ENCODE results near the gene PARN.
"Not testable (repeated sequence)": the region's sequence is repeated elsewhere in the genome, so short reads cannot be mapped to it uniquely, and the experiment has no call there.

Gene PARN

DNA sequence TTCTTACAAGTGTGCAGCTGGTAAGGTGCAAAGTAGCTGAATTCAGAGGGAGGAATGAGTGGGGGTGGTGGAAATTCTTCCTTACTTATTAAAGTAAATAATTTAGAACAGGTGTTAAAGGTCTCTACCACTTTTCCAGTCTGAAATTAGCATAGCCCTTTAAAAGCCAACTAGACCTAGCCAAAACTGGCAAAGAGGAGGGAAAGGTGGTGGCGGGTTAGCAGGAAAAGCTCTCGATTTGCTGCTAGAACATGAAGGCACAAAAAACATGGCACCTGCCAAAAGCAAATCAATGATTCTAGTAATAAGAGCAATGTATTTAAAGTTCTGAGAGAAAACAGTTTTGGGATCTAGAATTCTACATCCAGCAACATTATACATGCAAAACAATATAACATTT is 157.7 kb downstream of the PARN start:
- DNase-seq (ENCODE audit: low spot score), result no peak

DNA sequence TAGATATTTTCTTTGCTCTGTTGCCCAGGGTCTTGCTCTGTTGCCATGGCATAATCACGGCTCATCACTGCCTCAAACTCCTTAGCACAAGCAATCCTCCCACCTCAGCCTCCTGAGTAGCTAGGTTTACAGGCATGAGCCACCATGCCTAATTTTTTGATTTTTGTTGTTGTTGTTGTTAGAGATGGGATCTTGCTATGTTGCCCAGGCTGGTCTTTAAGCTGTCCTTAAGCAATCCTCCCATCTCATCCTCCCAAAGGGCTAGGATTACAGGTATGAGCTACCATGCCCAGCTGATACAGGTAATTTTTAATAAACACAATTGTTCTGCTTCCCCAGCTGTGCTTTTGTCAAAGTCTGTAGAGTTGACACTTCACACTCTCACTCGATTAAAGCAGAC is 159.3 kb downstream of the PARN start:
- no peak for DNase-seq (ENCODE audit: low spot score)

DNA sequence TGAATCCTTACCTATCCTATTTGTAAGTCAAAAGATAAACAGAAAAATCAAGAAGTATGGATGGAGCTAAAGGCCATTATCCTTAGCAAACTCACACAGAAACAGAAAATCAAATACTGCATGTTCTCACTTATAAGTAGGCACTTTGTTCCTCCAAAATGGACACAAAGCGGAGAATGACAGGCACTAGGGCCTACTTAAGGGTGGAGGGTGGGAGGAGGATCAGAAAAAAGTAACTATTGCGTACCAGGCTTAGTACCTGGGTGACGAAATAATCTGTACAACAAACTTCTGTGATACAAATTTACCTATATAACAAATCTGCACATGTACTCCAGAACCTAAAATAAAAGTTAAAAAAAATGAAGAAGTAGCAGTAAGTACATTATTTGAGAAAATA is 164.3 kb downstream of the PARN start:
- no peak for DNase-seq (ENCODE audit: low spot score)

DNA sequence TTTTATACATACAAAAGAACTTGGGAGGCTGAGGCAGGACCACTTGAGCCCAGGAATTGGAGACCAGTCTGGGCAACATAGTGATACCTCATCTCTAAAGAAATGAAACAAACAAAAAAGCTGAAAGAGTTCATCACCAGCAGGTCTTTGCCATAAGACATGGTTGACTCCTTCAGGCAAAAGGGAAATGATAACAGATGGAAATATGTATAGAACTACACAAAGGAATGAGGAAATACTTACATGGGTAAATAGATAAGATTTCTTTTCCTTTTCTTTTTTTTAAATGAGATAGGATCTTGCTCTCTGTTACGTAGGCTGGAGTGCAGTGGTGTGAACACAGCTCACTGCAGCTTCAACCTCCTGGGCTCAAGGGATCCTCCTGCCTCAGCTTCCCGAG is 165.3 kb downstream of the PARN start:
- no peak for DNase-seq (ENCODE audit: low spot score)

DNA sequence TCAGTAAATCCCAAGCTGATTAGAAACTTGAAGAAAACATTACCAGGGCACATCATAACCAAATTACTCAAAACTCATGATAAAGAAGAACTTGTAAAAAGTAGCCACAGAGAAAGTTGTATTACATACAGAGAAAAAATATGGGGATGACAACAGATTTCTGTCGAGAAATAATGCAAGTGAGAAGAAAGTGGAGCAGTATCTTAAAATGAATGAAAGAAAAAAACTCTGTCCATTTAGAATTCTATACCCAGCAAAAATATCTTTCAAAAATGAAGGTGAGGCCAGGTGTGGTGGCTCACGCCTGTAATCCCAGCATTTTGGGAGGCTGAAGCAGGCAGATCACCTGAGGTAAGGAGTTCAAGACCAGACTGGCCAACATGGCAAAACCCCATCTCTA is 165.9 kb downstream of the PARN start:
- DNase-seq (ENCODE audit: low spot score), result no peak

DNA sequence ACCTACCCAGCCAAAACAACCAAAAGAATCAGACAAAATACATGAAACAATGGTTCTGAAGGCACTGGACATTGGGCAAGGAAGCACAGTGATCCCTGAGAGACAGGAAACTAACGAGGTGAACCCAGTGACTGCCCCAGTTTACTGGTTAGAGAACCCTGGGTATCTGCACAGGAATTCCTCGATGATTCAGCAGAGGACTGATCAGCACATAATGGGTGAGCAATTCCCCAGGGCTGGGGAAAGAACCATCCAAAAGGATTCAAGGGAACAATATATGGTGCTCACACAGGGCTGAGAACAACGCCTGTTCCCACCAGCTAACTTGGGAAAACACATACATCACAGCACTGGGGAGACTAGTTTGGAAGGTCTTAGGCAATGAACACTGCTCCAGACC is 167.2 kb downstream of the PARN start:
- no peak for DNase-seq (ENCODE audit: low spot score)

DNA sequence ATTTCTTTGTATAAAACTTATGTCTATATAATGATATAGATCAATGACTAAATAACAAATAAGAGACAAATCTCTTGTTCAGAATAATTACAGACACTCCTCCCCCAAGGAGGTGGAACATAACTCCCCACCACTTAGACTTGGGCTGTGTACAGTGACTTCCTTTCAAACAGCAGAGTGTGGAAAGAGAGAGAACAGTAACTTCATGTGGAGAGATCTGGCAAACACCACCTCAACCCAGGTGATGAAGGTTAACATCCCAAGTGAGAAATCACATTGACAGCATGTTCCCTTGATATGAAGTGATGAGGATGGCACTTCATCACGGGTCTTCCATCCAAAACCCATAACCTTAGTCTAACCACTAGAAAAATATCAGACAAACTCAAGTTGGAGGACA is 169.3 kb downstream of the PARN start:
- no peak for DNase-seq (ENCODE audit: low spot score)

DNA sequence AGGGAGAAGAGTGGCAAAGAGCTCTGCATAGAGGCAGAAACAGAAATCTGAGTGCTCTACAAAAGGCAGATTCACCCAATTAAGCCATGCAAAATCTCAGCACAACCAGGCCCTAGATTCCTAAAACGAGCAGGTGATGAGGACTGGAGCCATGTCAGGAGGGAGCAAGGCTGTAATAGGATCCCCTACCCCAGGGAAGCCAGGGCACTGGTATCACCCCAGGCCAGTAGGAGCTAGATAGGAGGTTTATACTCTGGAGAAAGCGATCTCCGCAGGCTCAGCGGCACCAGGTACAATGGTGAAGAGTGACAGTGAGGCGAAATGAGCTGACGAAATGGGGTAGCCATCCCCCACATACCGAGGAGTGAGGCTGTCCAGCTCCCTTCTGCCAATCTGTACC is 171.5 kb downstream of the PARN start:
- DNase-seq (ENCODE audit: low spot score), result no peak

DNA sequence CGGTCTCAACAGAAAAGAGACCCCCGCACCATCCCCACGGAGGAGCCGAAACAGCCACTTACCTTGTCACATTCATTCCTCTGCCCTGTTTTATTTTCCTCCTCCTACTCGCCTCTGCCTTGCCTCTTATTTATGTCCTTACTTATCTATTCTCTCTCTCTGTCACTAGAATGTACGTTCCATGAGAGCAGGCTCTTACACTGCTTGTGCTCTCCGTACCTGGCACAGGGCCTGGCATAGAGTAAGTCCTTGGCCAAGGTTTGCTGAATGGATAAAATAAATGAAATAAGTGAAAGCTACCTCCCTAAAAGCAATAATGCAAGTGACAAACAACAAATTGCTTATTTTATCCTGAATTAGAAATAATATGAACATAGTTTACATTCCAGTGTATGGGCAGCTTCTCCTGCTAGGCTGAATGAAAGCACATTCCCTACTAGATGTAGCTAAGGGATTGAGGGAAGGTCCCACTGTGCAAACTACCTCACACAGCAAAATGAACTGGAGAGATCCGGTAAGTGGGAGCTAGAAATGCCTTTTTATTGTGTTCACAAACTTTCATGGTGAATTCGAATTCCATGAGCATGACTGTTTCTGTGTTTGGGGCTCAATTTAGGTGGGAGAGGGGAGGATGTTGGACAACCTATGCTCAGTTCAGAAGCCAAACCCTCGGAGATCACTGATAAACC is 173.1 kb downstream of the PARN start:
- DNase-seq (ENCODE audit: low spot score), result no peak

DNA sequence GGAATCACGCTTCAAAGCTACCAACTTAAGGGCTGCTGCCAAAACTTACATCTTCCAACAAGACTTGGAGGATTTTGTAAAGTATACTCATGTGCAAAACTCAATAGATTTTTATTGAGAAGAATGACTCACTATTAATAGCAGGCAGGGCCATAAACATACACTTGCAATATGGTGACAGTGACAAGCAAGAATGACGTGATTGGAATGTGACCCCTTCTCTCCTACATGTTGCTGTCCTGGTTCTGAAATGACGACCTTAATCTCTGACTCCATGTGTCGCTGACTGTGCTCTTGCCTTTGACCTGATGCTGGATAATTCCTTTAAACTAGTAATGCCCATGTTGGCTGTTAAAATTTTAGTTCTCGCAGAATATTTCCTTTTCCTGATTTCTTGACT is 174.5 kb downstream of the PARN start:
- DNase-seq (ENCODE audit: low spot score), result peak; percentile 9

DNA sequence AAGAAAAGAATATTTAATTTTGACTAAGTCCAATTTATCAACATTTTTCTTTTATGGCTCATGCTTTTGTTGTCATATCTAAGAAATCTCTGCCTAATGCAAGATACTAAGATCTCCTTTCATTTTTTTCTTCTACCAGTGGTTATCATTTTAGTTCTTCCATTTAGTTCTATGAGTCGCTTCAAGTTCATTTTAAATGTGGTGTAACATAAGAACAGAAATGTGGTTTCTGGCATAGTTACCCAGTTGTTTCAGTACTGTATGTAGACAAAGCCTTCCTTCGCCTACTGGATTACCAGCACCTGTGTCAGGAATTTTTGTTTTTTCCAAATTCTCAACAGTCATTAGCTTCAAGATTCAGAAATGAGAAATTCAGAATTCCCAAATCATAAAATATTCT is 175.7 kb downstream of the PARN start:
- DNase-seq (ENCODE audit: low spot score), result peak; percentile 4

DNA sequence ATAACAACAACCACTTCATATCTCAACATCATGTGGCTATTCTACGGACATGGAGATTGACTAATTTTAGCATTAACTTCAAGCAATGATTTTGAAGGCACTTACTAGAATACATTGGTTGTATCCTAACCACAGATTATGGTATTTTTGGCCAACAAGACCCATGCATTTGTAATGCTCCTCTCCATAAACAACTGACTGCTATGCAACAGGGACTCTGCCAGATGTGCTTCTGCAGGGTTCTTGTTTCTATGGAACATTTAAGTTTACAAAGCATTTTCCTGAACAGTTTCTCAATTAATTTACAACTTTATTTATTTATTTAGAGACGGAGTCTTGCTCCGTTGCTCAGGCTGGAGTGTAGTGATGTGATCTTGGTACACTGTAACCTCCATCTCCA is 178.0 kb downstream of the PARN start:
- no peak for DNase-seq (ENCODE audit: low spot score)

DNA sequence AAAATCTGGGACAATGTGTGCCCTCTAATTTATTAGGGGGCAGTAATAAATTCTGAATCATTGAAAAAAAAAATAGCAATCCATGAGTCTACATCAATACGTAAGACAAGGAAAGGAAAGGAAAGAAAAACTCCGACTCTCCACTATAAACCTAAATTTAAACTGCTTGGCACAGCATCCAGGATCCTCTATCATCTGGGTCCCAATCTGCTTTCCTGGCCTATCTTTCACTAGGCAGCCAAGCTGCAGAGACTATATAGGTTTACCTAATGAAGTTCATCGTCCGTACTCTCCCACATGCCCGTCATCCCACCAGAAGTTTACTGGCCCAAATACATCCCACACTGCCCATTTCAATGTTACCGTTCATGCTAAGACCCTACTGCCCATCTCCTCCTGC is 179.2 kb downstream of the PARN start:
- no peak for DNase-seq (ENCODE audit: low spot score)

DNA sequence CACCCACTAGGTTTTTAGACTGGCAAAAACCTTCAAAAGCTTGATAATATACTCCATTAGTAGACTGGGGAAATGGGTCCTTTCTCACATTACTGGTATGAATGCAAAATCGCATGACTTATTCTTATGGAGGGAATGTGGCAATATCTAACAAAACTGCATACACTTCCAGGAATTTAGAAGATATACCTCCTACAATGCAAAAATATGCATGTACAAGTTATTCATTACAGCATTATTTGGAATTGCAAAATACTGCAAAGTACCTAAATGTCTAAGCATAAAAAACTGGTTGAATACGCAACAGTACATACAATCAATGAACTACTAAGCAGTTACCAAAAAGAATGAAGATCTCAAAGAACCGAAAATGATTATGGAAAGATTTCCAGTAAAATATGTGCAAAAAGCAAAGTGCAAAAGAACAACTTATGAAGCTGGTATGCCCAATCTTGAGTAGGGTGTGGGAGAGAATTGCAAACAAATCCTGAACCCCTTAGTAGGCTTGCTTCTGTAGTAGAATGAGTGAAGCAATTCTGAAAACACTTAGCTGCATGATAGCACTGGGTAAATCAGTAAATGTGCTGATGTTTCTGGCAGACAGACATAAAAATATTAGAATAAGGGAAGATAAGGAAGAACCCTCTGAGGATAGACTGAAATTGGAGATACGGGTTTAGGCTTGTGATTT is 180.1 kb downstream of the PARN start:
- DNase-seq (ENCODE audit: low spot score), result no peak

DNA sequence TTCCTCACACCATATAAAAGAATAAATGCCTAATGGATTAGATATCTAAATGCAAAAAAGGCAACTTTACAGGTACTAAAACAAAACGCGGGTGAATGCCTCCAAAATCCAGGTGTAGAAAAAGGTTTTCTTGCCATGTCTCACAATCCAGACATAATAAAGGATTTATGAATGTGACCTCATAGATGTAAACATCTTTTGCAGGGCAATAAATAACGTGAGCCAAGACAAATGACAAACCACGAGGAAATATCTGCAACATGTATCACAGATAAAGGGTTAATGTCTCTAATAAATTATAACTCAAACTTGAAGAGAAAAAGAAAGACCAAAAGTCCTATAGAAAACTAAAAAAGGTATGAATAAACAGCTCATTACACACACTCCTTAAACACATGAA is 180.7 kb downstream of the PARN start:
- DNase-seq (ENCODE audit: low spot score), result no peak

DNA sequence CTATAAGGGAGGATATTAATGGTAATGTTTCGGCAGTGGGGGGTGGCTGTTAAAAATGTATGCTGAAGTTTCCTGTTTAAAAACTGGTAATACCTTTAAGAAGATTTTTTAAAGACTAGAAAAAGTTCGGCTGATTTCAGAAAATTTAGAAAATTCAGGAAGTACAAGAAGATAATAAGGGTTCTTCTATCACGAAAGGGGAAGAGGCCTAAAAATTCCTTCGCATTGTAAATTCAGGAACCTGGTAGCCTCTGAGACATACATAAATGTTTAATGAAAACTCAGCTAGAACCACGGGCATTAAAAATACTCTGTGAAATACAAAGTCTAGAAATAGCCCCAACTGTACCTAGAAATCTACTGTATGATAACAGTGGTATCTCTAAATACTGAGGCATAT is 181.2 kb downstream of the PARN start:
- DNase-seq (ENCODE audit: low spot score), result no peak

DNA sequence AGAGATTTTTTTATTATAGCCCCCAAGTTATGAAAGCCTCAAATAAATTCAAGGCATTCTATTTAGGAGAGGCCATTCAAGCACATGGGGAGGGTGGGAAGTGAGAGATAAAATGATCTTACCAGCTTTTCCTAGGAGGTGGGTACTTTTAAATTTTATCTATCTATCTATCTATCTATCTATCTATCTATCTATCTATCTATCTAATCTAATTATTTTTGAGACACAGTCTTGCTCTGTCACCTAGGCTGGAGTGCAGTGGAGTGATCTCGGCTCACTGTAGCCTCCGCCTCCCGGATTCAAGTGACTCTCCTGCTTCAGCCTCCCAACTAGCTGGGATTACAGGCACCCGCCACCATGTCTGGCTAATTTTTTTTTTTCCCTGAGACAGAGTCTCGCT is 182.3 kb downstream of the PARN start:
- DNase-seq (ENCODE audit: low spot score), result no peak

DNA sequence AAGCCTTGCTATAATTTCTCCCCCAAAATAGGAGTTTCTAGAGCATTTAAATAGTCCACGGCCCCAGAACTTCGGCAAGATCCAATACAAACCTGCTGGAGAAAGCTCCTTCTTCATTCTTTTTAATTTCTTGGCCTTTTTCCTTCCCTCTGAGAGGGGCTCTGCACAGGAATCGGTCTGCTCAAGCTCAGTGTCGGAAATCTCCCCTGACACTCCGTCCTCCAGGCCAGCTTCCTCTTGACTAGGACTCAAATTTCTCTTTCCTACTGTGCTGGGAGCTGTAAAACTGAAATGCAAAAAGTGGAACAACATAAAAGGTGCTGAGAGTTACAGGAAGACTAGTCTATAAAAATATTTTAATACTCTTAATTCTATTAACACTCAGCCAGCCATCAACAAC is 183.3 kb downstream of the PARN start:
- no peak for DNase-seq (ENCODE audit: low spot score)

DNA sequence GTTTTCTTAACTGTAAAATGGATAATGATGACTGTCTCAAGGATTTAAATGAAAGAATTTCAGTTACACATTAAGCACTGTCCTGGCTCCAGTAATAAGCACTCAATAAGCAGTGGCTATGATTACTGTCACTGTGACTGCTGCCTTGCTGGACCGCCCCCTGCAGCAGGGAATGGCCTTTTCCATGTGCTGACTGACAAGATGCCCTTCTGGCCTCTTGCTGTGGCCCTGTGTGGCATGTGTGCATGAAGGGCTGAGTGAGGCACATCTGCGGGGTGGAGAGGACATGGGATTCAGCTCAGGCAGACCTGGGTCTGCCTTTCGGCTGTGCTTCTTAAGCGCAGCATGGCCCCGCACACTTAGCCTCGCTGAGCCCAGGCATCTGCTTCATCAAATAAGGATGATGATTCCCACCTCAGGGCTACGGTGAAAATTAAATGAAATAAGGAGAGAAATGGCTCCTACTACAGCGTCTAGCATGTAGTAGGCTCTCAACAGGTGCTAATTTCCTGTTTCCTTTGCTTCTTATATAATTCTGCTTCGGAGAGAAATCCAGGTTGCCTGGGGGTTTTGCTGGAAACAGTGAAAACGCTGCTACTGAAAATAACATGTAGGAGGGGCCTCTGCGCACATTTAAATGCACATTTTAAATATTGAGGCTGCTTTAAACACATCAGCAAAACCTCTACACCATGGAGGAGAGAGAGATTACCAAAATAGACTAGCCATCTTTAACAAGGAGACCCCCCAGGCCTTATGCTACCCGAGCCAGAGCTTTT is 183.9 kb downstream of the PARN start:
- no peak for DNase-seq (ENCODE audit: low spot score)

DNA sequence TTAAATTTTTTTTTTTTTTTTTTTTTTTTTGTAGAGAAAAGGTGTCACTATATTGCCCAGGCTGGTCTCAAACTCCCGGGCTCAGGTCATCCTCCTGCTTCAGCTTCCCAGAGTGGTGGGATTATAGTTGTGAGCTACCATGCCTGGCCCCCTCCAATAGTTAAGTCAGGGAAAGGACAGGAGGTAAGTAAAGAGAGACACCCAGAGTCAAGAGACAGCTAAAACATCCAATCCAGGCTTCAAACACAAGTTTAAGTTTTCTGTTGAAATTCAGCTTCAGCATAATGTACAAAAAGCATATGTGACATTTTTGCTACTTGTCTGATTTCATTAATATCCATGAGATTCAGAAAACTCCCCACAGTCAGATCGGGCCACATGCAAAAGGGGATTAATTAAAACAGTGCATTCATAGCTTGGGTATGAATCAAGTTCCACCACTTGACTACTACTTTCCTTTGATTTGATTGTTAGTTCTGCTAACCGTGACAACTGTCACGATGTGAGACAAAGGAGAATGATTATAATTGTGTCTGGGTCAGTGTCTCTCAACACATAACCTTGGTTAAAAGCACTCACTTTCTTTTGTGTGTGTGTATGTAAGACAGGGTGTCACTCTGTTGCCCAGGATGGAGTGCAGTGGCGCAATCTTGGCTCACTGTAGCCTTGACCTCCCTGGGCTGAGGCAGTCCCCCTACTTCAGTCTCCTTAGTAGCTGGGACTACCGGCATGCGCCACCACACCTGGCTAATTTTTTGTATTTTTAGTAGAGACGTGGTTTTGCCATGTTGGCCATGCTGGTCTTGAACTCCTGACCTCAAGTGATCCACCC is 184.9 kb downstream of the PARN start:
- DNase-seq (ENCODE audit: low spot score), result no peak

DNA sequence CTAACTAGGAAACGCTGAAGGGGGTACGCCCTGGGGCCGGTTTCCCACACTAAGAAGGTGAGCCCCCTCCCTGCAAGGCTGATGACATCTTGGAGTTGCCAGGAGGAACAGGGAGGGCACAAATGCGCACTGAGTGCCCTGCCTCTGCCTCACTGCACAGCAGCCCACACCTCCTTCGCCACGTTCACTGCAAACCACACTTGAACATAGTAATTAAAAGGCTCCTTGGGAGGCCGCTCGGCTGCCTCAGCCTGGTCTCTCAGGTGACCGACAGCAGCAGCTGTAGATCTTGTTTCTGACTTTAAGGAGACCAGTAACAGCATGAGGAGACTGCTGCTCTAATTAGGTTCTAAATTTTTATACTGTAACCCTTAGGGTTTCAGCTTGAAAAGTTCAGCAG is 188.5 kb downstream of the PARN start:
- not testable (repeated sequence) for DNase-seq (ENCODE audit: low spot score)

DNA sequence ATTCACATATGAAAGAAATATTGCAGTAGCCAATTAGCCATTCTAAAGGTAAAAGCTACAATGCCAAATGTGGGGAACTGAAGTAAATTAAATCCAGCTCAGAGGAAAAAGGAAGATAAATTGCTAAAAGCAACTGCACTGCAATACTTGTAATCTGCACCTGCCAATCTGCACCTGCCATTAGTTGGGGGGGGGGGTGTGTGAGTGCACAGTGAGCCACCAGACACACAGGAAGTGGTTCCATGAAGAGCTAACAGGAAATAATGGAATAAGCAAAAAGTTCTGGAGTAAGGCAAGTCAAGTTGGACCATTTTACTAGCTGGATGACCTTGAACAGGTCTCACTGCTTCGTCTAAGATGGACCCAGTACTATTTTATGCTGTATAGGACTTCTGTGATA is 191.8 kb downstream of the PARN start:
- DNase-seq (ENCODE audit: low spot score), result no peak

DNA sequence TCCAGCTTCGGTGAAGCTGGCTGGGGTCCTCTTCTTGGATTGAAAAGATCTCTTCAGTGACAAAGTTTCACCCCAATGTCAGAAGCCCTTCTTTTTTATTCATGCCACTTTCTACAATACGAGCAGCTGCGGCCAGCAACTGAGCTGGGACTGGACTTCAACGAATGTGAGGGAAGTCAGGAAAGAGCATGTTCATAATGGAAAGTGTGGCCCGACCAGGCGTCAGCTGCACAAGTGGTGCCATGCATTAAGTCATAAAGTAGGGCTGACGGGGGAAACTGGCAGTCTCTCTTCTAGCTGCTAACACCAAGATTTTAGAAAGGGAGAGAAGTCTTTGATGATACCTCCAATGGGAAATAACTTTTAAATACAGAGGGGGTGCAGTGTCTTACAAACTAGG is 192.6 kb downstream of the PARN start:
- DNase-seq (ENCODE audit: low spot score), result no peak
